ENCODE data around the gene RAB32.

GRCh38 chr6:146498309-146498708, 45.3 kb upstream of the RAB32 start:
- no peak for TF ChIP-seq CTCF (IDR thresholded peaks at IDR 0.05)
- TF ChIP-seq POLR2A (IDR thresholded peaks at IDR 0.05) = no peak
